SK-N-SH treated with all-trans-retinoic acid at 6 μM for 48 hours (cell line): ENCODE results near the gene PDE6B.

Experiments
- ATAC-seq: fragments of 200-7000 bp; cut with Tn5 transposase; 3 replicates; pipeline ENCODE4 v1.9.1; 2020; ENCODE audit warnings: mild to moderate bottlenecking, moderate library complexity
- ARNTL ChIP-seq: fragments of 450-650 bp; formaldehyde crosslinking; IDR thresholded peaks from 2 replicates; pipeline ENCODE4 v1.5.0; 2020; ENCODE audit warnings: low read depth, mild to moderate bottlenecking, moderate library complexity, borderline replicate concordance
- CSDC2 ChIP-seq: fragments of 250-450 bp; sonication (Bioruptor Pico); IDR thresholded peaks from 2 replicates; pipeline ENCODE4 v1.5.0; 2020; ENCODE audit warnings: mild to moderate bottlenecking, moderate library complexity
- GLIS3 ChIP-seq: fragments of 250-450 bp; sonication (Bioruptor Pico); IDR thresholded peaks from 2 replicates; pipeline ENCODE4 v1.5.0; 2020; ENCODE audit warnings: mild to moderate bottlenecking, moderate library complexity
- PPARA ChIP-seq: fragments of 250-450 bp; sonication (Bioruptor Pico); IDR thresholded peaks from 2 replicates; pipeline ENCODE4 v1.5.0; 2020; ENCODE audit warnings: mild to moderate bottlenecking, borderline replicate concordance
- RARB ChIP-seq: fragments of 250-450 bp; sonication (Bioruptor Pico); IDR thresholded peaks from 2 replicates; pipeline ENCODE4 v1.8.0; 2021; ENCODE audit warnings: mild to moderate bottlenecking, moderate library complexity
- SNAI2 ChIP-seq: fragments of 250-450 bp; sonication (Bioruptor Pico); IDR thresholded peaks from 2 replicates; pipeline ENCODE4 v1.5.0; 2020; ENCODE audit warnings: mild to moderate bottlenecking, moderate library complexity
- TCF4 ChIP-seq: fragments of 250-450 bp; sonication (Bioruptor Pico); IDR thresholded peaks from 2 replicates; pipeline ENCODE4 v1.8.0; 2021; ENCODE audit warnings: mild to moderate bottlenecking, moderate library complexity, borderline replicate concordance
- TOX ChIP-seq: fragments of 250-450 bp; sonication (Bioruptor Pico); IDR thresholded peaks from 2 replicates; pipeline ENCODE4 v1.8.0; 2021; ENCODE audit warnings: mild to moderate bottlenecking, moderate library complexity, borderline replicate concordance
- ZC3H10 ChIP-seq: fragments of 250-450 bp; sonication (Bioruptor Pico); IDR thresholded peaks from 2 replicates; pipeline ENCODE4 v1.5.1; 2021; ENCODE audit warnings: mild to moderate bottlenecking, moderate library complexity
- ZFP3 ChIP-seq: fragments of 250-450 bp; sonication (Bioruptor Pico); IDR thresholded peaks from 2 replicates; pipeline ENCODE4 v1.5.0; 2020; ENCODE audit warnings: mild to moderate bottlenecking, moderate library complexity
- ZFP30 ChIP-seq: fragments of 450-650 bp; formaldehyde crosslinking; IDR thresholded peaks from 2 replicates; pipeline ENCODE4 v1.5.0; 2022; ENCODE audit warnings: mild to moderate bottlenecking, moderate library complexity
- ZNF565 ChIP-seq: fragments of 450-650 bp; formaldehyde crosslinking; conservative IDR thresholded peaks from 2 replicates; pipeline ENCODE4 v1.5.0; 2020; ENCODE audit warnings: low read depth, mild to moderate bottlenecking, moderate library complexity
- ZNF70 ChIP-seq: fragments of 450-650 bp; formaldehyde crosslinking; IDR thresholded peaks from 2 replicates; pipeline ENCODE4 v1.5.0; 2020; ENCODE audit warnings: mild to moderate bottlenecking, moderate library complexity
- ZNF8 ChIP-seq: fragments of 450-650 bp; formaldehyde crosslinking; IDR thresholded peaks from 2 replicates; pipeline ENCODE4 v1.5.0; 2020; ENCODE audit warnings: mild to moderate bottlenecking, moderate library complexity
- TF ChIP-seq, protein P1 (sequence below): fragments of 250-450 bp; sonication (Bioruptor Pico); IDR thresholded peaks from 2 replicates; pipeline ENCODE4 v1.5.0; 2020; ENCODE audit warnings: mild to moderate bottlenecking, moderate library complexity
- TF ChIP-seq, protein P2 (sequence below): fragments of 250-450 bp; sonication (Bioruptor Pico); IDR thresholded peaks from 2 replicates; pipeline ENCODE4 v1.5.1; 2021; ENCODE audit warnings: mild to moderate bottlenecking, moderate library complexity
- TF ChIP-seq, protein P3 (sequence below): fragments of 250-450 bp; sonication (Bioruptor Pico); IDR thresholded peaks from 2 replicates; pipeline ENCODE4 v1.8.0; 2021; ENCODE audit warnings: low read depth, mild to moderate bottlenecking, moderate library complexity, borderline replicate concordance
- TF ChIP-seq, protein P4 (sequence below): fragments of 250-450 bp; sonication (Bioruptor Pico); IDR thresholded peaks from 2 replicates; pipeline ENCODE4 v1.5.1; 2020; ENCODE audit warnings: low read depth, mild to moderate bottlenecking, moderate library complexity

The PDE6B gene

DNA sequence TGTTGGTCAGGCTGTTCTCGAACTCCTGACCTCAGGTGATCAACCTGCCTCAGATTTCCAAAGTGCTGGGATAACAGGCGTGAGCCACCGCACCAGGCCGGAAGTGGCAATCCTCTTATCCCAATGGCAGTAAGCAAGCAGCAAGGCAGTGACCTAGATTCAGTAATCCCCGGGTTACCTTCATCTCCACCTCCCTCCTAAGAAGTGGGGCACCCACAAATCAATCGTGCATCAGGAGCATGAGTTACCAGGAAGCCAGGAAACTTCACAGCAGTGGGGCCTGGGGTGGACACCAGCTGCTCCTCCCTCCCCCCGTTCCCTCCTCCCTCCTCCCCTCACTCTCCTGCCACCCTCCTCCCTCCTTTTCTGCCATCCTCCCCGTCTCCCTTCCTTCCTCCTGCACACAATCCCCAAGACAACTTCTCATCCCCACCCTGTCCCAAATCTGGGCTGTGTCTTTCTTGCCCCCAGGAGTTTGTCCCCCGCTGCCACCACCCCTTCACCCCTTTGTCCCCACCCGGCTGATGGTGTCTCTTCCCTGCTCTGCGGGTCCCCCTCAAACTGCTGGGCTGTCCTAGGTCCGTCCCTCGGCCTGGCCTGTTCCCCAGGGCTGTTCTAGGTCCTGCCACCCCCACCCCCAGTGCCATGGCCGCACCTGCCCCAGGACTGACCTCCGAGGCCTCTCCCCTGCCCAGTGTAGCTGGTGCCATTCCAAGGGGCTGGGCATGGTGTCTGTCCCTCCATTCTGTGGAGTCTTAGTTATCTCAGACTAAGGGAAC, 2.2 kb downstream of the PDE6B start:
- TF ChIP-seq ZFP3, result no peak
- TF ChIP-seq ARNTL (CRISPR knock-in tag), result no peak
- TF ChIP-seq ZC3H10, result no peak
- TF ChIP-seq, protein P1, sequence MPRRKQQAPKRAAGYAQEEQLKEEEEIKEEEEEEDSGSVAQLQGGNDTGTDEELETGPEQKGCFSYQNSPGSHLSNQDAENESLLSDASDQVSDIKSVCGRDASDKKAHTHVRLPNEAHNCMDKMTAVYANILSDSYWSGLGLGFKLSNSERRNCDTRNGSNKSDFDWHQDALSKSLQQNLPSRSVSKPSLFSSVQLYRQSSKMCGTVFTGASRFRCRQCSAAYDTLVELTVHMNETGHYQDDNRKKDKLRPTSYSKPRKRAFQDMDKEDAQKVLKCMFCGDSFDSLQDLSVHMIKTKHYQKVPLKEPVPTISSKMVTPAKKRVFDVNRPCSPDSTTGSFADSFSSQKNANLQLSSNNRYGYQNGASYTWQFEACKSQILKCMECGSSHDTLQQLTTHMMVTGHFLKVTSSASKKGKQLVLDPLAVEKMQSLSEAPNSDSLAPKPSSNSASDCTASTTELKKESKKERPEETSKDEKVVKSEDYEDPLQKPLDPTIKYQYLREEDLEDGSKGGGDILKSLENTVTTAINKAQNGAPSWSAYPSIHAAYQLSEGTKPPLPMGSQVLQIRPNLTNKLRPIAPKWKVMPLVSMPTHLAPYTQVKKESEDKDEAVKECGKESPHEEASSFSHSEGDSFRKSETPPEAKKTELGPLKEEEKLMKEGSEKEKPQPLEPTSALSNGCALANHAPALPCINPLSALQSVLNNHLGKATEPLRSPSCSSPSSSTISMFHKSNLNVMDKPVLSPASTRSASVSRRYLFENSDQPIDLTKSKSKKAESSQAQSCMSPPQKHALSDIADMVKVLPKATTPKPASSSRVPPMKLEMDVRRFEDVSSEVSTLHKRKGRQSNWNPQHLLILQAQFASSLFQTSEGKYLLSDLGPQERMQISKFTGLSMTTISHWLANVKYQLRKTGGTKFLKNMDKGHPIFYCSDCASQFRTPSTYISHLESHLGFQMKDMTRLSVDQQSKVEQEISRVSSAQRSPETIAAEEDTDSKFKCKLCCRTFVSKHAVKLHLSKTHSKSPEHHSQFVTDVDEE (CRISPR knock-in tag), result no peak
- TF ChIP-seq, protein P2, sequence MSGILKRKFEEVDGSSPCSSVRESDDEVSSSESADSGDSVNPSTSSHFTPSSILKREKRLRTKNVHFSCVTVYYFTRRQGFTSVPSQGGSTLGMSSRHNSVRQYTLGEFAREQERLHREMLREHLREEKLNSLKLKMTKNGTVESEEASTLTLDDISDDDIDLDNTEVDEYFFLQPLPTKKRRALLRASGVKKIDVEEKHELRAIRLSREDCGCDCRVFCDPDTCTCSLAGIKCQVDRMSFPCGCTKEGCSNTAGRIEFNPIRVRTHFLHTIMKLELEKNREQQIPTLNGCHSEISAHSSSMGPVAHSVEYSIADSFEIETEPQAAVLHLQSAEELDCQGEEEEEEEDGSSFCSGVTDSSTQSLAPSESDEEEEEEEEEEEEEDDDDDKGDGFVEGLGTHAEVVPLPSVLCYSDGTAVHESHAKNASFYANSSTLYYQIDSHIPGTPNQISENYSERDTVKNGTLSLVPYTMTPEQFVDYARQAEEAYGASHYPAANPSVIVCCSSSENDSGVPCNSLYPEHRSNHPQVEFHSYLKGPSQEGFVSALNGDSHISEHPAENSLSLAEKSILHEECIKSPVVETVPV, result no peak
- TF ChIP-seq ZNF565 (CRISPR knock-in tag), result no peak
- TF ChIP-seq, protein P3, sequence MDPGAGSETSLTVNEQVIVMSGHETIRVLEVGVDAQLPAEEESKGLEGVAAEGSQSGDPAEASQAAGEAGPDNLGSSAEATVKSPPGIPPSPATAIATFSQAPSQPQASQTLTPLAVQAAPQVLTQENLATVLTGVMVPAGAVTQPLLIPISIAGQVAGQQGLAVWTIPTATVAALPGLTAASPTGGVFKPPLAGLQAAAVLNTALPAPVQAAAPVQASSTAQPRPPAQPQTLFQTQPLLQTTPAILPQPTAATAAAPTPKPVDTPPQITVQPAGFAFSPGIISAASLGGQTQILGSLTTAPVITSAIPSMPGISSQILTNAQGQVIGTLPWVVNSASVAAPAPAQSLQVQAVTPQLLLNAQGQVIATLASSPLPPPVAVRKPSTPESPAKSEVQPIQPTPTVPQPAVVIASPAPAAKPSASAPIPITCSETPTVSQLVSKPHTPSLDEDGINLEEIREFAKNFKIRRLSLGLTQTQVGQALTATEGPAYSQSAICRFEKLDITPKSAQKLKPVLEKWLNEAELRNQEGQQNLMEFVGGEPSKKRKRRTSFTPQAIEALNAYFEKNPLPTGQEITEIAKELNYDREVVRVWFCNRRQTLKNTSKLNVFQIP (CRISPR knock-in tag), result no peak
- no peak for TF ChIP-seq TCF4 (CRISPR knock-in tag)
- no peak for TF ChIP-seq CSDC2
- TF ChIP-seq ZFP30, result no peak
- no peak for TF ChIP-seq TOX
- TF ChIP-seq, protein P4, sequence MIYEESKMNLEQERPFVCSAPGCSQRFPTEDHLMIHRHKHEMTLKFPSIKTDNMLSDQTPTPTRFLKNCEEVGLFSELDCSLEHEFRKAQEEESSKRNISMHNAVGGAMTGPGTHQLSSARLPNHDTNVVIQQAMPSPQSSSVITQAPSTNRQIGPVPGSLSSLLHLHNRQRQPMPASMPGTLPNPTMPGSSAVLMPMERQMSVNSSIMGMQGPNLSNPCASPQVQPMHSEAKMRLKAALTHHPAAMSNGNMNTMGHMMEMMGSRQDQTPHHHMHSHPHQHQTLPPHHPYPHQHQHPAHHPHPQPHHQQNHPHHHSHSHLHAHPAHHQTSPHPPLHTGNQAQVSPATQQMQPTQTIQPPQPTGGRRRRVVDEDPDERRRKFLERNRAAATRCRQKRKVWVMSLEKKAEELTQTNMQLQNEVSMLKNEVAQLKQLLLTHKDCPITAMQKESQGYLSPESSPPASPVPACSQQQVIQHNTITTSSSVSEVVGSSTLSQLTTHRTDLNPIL (CRISPR knock-in tag), result no peak
- TF ChIP-seq, all 23 proteins: peak for 0
- ATAC-seq, result no peak

DNA sequence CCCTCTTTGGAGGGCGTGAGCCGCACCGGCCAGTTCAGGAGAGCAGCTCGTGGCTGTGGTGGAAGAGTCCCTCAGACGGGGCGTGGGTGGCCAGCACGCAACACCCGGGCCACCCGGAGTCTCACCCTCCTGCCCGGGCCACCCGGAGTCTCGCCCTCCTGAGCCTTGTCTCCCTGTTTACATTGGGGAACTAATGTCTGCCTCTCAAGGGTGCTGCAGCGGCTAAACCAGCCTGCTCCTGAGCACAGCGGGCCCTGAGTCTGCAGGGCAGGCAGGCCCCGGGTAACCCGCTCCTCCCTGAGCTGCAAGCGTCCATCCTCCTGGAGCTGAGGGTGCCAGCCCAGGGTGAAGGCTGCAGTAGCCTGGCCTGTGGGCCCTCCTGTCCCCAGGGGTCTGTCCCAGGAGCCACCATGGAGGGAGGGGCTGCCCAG, 3.0 kb downstream of the PDE6B start:
- no peak for TF ChIP-seq ZNF70
- TF ChIP-seq, protein P3 (CRISPR knock-in tag), result no peak
- TF ChIP-seq ZFP3, result no peak
- no peak for TF ChIP-seq SNAI2
- no peak for TF ChIP-seq RARB
- no peak for TF ChIP-seq PPARA (CRISPR knock-in tag)
- no peak for TF ChIP-seq ARNTL (CRISPR knock-in tag)
- TF ChIP-seq TOX, result no peak
- TF ChIP-seq, protein P1 (CRISPR knock-in tag), result no peak
- TF ChIP-seq, protein P4 (CRISPR knock-in tag), result no peak
- TF ChIP-seq GLIS3 (CRISPR knock-in tag), result no peak
- no peak for TF ChIP-seq ZNF8 (CRISPR knock-in tag)
- no peak for ATAC-seq
